Liver (tissue), 3 donors: ENCODE measurements around the gene RYR1.

Experiments used
- FOXA1 ChIP-seq: IDR thresholded peaks from 2 replicates; pipeline ENCODE4 v1.6.1; 2016; ENCODE audit warnings: antibody characterized with exemption
- JUND ChIP-seq, 2 donors: IDR thresholded peaks; 2 replicates each; pipeline ENCODE4 v1.6.1; 2016; ENCODE audit warnings: antibody characterized with exemption in 2 of 2
- RAD21 ChIP-seq, 2 donors: IDR thresholded peaks; 2 replicates each; pipeline ENCODE4 v1.6.1; 2016; ENCODE audit warnings: antibody characterized with exemption in 2 of 2, mild to moderate bottlenecking in 2 of 2
- RXRA ChIP-seq, 2 donors: IDR thresholded peaks; 2 replicates each; pipeline ENCODE4 v1.6.1; 2017 to 2018; ENCODE audit warnings: antibody characterized with exemption in 2 of 2, mild to moderate bottlenecking in 1 of 2
- TAF1 ChIP-seq: conservative IDR thresholded peaks from 2 replicates; pipeline ENCODE4 v1.6.1; 2016; ENCODE audit warnings: antibody characterized with exemption, mild to moderate bottlenecking
- YY1 ChIP-seq: IDR thresholded peaks from 2 replicates; pipeline ENCODE4 v1.6.1; 2016; ENCODE audit warnings: antibody characterized with exemption, mild to moderate bottlenecking
- TF ChIP-seq, protein P1 (sequence below): IDR thresholded peaks from 2 replicates; pipeline ENCODE4 v1.6.1; 2016; ENCODE audit warnings: antibody characterized with exemption
- TF ChIP-seq, protein P2 (sequence below): fragments of 150-350 bp; IDR thresholded peaks from 2 replicates; pipeline ENCODE4 v1.5.1; 2017; ENCODE audit warnings: improper control_type of control experiment, low read depth, low read length; ENCODE audit not compliant: missing input control
- TF ChIP-seq, protein P3 (sequence below): IDR thresholded peaks from 2 replicates; pipeline ENCODE4 v1.6.1; 2016; ENCODE audit warnings: antibody characterized with exemption, mild to moderate bottlenecking
- TF ChIP-seq, protein P4 (sequence below): IDR thresholded peaks from 2 replicates; pipeline ENCODE4 v1.6.1; 2016; ENCODE audit warnings: antibody characterized with exemption
- donor health status: healthy.
- donor health status: healthy.

DNA sequence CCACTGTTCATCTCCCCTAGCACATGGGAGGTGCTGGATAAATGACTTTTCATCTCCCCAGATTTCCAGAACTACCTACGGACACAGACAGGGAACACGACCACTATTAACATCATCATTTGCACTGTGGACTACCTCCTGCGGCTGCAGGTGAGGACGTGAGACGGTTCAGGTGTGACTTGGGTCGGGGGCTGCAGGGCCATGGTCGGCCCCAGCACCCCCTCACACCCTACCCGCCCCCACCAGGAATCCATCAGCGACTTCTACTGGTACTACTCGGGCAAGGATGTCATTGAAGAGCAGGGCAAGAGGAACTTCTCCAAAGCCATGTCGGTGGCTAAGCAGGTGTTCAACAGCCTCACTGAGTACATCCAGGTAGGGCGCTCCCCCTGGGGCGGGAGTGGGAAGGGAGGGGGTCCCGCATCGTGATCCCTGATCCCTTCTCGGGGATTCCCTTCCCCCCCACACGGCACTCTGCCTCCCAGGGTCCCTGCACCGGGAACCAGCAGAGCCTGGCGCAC, 109.9 kb downstream of the RYR1 start:
- TF ChIP-seq, protein P1, sequence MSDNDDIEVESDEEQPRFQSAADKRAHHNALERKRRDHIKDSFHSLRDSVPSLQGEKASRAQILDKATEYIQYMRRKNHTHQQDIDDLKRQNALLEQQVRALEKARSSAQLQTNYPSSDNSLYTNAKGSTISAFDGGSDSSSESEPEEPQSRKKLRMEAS = no peak
- TF ChIP-seq, protein P2, sequence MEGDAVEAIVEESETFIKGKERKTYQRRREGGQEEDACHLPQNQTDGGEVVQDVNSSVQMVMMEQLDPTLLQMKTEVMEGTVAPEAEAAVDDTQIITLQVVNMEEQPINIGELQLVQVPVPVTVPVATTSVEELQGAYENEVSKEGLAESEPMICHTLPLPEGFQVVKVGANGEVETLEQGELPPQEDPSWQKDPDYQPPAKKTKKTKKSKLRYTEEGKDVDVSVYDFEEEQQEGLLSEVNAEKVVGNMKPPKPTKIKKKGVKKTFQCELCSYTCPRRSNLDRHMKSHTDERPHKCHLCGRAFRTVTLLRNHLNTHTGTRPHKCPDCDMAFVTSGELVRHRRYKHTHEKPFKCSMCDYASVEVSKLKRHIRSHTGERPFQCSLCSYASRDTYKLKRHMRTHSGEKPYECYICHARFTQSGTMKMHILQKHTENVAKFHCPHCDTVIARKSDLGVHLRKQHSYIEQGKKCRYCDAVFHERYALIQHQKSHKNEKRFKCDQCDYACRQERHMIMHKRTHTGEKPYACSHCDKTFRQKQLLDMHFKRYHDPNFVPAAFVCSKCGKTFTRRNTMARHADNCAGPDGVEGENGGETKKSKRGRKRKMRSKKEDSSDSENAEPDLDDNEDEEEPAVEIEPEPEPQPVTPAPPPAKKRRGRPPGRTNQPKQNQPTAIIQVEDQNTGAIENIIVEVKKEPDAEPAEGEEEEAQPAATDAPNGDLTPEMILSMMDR = no peak
- no peak for TF ChIP-seq RAD21 (IDR thresholded peaks at IDR 0.05)
- no peak for TF ChIP-seq TAF1
- TF ChIP-seq YY1 = no peak
- no peak for TF ChIP-seq RXRA (IDR thresholded peaks at IDR 0.05)
- TF ChIP-seq, protein P3, sequence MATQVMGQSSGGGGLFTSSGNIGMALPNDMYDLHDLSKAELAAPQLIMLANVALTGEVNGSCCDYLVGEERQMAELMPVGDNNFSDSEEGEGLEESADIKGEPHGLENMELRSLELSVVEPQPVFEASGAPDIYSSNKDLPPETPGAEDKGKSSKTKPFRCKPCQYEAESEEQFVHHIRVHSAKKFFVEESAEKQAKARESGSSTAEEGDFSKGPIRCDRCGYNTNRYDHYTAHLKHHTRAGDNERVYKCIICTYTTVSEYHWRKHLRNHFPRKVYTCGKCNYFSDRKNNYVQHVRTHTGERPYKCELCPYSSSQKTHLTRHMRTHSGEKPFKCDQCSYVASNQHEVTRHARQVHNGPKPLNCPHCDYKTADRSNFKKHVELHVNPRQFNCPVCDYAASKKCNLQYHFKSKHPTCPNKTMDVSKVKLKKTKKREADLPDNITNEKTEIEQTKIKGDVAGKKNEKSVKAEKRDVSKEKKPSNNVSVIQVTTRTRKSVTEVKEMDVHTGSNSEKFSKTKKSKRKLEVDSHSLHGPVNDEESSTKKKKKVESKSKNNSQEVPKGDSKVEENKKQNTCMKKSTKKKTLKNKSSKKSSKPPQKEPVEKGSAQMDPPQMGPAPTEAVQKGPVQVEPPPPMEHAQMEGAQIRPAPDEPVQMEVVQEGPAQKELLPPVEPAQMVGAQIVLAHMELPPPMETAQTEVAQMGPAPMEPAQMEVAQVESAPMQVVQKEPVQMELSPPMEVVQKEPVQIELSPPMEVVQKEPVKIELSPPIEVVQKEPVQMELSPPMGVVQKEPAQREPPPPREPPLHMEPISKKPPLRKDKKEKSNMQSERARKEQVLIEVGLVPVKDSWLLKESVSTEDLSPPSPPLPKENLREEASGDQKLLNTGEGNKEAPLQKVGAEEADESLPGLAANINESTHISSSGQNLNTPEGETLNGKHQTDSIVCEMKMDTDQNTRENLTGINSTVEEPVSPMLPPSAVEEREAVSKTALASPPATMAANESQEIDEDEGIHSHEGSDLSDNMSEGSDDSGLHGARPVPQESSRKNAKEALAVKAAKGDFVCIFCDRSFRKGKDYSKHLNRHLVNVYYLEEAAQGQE = no peak
- TF ChIP-seq JUND (IDR thresholded peaks at IDR 0.05) = no peak
- TF ChIP-seq, protein P4, sequence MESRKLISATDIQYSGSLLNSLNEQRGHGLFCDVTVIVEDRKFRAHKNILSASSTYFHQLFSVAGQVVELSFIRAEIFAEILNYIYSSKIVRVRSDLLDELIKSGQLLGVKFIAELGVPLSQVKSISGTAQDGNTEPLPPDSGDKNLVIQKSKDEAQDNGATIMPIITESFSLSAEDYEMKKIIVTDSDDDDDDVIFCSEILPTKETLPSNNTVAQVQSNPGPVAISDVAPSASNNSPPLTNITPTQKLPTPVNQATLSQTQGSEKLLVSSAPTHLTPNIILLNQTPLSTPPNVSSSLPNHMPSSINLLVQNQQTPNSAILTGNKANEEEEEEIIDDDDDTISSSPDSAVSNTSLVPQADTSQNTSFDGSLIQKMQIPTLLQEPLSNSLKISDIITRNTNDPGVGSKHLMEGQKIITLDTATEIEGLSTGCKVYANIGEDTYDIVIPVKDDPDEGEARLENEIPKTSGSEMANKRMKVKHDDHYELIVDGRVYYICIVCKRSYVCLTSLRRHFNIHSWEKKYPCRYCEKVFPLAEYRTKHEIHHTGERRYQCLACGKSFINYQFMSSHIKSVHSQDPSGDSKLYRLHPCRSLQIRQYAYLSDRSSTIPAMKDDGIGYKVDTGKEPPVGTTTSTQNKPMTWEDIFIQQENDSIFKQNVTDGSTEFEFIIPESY = no peak
- TF ChIP-seq FOXA1 = no peak
